GM12891 (cell line): ENCODE results near the gene RS1.

Source experiments
- PAX5 ChIP-seq: IDR thresholded peaks from 2 replicates; pipeline ENCODE4 v1.6.1; 2011; ENCODE audit warnings: low read length, moderate library complexity, mild to moderate bottlenecking; ENCODE audit not compliant: insufficient read depth, severe bottlenecking
- POLR2A ChIP-seq: IDR thresholded peaks from 2 replicates; pipeline ENCODE4 v1.6.1; 2011; ENCODE audit warnings: low read depth, low read length, control low read depth
- POLR2AphosphoS5 ChIP-seq: IDR thresholded peaks from 2 replicates; pipeline ENCODE4 v1.6.1; 2011; ENCODE audit warnings: low read depth, low read length, control low read depth
- POU2F2 ChIP-seq: IDR thresholded peaks from 2 replicates; pipeline ENCODE4 v1.6.1; 2011; ENCODE audit warnings: low read depth, mild to moderate bottlenecking, control low read depth, low read length, moderate library complexity
- SPI1 ChIP-seq: IDR thresholded peaks from 2 replicates; pipeline ENCODE4 v1.6.1; 2011; ENCODE audit warnings: low read depth, low read length, control low read depth
- TAF1 ChIP-seq: IDR thresholded peaks from 2 replicates; pipeline ENCODE4 v1.6.1; 2011; ENCODE audit warnings: low read depth, low read length, control low read depth

DNA sequence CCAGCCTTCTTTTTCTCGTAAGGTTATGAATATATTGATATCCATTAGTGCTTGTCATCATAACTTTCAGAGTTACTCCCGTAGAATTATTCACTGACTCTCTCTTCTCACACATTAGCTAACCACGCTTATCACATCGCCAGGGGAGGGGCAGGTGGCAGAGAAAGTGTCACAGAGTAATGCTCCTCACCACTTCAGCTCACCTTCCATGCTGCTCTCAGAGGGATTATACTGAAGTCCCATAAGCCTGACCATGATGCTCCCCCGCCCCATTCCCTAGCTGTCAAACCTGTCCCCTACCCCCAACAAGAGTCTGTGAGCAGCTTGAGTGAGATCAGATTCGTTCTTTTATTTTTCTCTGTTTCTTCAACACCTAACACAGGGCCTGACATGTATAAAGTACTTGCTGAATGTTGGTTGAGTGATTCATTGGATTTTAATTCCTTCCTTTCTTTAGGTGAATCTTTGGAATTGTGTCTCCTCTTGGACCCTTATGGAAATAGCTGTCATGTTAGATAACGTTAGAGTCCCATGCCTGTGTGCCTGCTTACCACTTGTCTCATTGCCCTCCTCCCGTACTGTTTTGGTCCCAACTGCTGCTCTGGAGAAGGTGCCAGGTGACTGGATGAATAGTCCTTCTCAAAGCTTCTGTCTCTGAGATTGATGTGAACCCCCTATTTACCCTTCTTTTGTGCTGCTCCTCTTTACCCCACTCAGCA, 55.1 kb downstream of the RS1 start:
- TF ChIP-seq POLR2A = no peak
- TF ChIP-seq POLR2AphosphoS5 = no peak
- TF ChIP-seq SPI1 = no peak
- TF ChIP-seq POU2F2 = no peak
- no peak for TF ChIP-seq TAF1
- no peak for TF ChIP-seq PAX5
